Measurements from ENCODE around the gene FBXO46.
"Not testable (repeated sequence)": the region's sequence is repeated elsewhere in the genome, so short reads cannot be mapped to it uniquely, and the experiment has no call there.

The FBXO46 gene

GRCh38 chr19:45687599-45687998 is 43.1 kb downstream of the FBXO46 start:
- no peak for DNase-seq (ENCODE audit: low read depth, low spot score)

GRCh38 chr19:45685045-45685444 is 45.7 kb downstream of the FBXO46 start:
- DNase-seq (ENCODE audit: low read depth, low spot score), result not testable (repeated sequence)

- no peak for DNase-seq (ENCODE audit: low read depth, low spot score)
Measured at GRCh38 chr19:45682908-45683307, 47.8 kb downstream of the FBXO46 start.

GRCh38 chr19:45682117-45682516 is 48.6 kb downstream of the FBXO46 start:
- DNase-seq (ENCODE audit: low read depth, low spot score), result no peak

- peak; percentile 40 for DNase-seq (ENCODE audit: low read depth, low spot score)
Measured at GRCh38 chr19:45681391-45682015, 49.2 kb downstream of the FBXO46 start.

- DNase-seq (ENCODE audit: low read depth, low spot score), result peak; percentile 21
Measured at GRCh38 chr19:45677351-45678230, 53.1 kb downstream of the FBXO46 start.

- no peak for DNase-seq (ENCODE audit: low read depth, low spot score)
Measured at GRCh38 chr19:45676851-45677263, 53.8 kb downstream of the FBXO46 start.

GRCh38 chr19:45674946-45675345 is 55.8 kb downstream of the FBXO46 start:
- DNase-seq (ENCODE audit: low read depth, low spot score), result no peak

- no peak for DNase-seq (ENCODE audit: low read depth, low spot score)
Measured at GRCh38 chr19:45670670-45671453, 59.8 kb downstream of the FBXO46 start.

- DNase-seq (ENCODE audit: low read depth, low spot score), result no peak
Measured at GRCh38 chr19:45668342-45668871, 62.3 kb downstream of the FBXO46 start.

- DNase-seq (ENCODE audit: low read depth, low spot score), result no peak
Measured at GRCh38 chr19:45667620-45668341, 62.9 kb downstream of the FBXO46 start, which contains the start of gene GIPR. GIPR (plus strand) TSS chr19:45668221; CDS start chr19:45669521, 1,300 bp downstream.

- DNase-seq (ENCODE audit: low read depth, low spot score), result no peak
Measured at GRCh38 chr19:45664575-45664974, 66.1 kb downstream of the FBXO46 start.

GRCh38 chr19:45663800-45664199 is 66.9 kb downstream of the FBXO46 start:
- no peak for DNase-seq (ENCODE audit: low read depth, low spot score)

- no peak for DNase-seq (ENCODE audit: low read depth, low spot score)
Measured at GRCh38 chr19:45660636-45661035, 70.1 kb downstream of the FBXO46 start.
